Liver (tissue), 9 donors: ENCODE measurements around the gene GHR. TPM values are rescaled to one million over a fixed set of nuclear protein-coding genes. Genes with fewer than 3 reads are reported as not detected.

ENCODE experiments used
- DNase-seq: peaks from one replicate; pipeline ENCODE4 v3.0.0-alpha.2; 2017; ENCODE audit warnings: low spot score
- H3K27ac ChIP-seq, 2 donors: one replicate each; pipeline ENCODE4 v1.7.0; 2013; ENCODE audit warnings: inconsistent platforms in 2 of 2, low read length in 2 of 2, control low read depth in 1 of 2, low read depth in 1 of 2, mild to moderate bottlenecking in 1 of 2
- H3K27me3 ChIP-seq, 4 donors: one replicate each; pipeline versions ENCODE4 v1.6.1 to v1.7.0; 2013; ENCODE audit warnings: low read length in 3 of 4, inconsistent platforms in 1 of 4, mild to moderate bottlenecking in 1 of 4, moderate library complexity in 1 of 4; ENCODE audit not compliant: control insufficient read depth in 4 of 4, insufficient read depth in 4 of 4
- H3K36me3 ChIP-seq, 4 donors: one replicate each; pipeline versions ENCODE4 v1.6.1 to v1.7.0; 2013; ENCODE audit warnings: low read length in 3 of 4, mild to moderate bottlenecking in 3 of 4, low read depth in 1 of 4, moderate library complexity in 1 of 4; ENCODE audit not compliant: control insufficient read depth in 4 of 4, insufficient read depth in 3 of 4
- H3K4me1 ChIP-seq, 4 donors: one replicate each; pipeline versions ENCODE4 v1.6.1 to v1.7.0; 2013; ENCODE audit warnings: low read length in 3 of 4, mild to moderate bottlenecking in 3 of 4, moderate library complexity in 1 of 4; ENCODE audit not compliant: control insufficient read depth in 4 of 4, insufficient read depth in 4 of 4
- H3K4me3 ChIP-seq, 3 donors: one replicate each; pipeline versions ENCODE4 v1.6.1 to v1.7.0; 2013; ENCODE audit warnings: low read length in 3 of 3, control low read depth in 1 of 3, low read depth in 1 of 3, mild to moderate bottlenecking in 1 of 3
- H3K9ac ChIP-seq, 2 donors: one replicate each; pipeline ENCODE4 v1.7.0; 2013; ENCODE audit warnings: low read length in 2 of 2, mild to moderate bottlenecking in 2 of 2, moderate library complexity in 2 of 2, control low read depth in 1 of 2, low read depth in 1 of 2
- H3K9me3 ChIP-seq, 4 donors: one replicate each; pipeline versions ENCODE4 v1.6.1 to v1.7.0; 2013; ENCODE audit warnings: low read length in 3 of 4; ENCODE audit not compliant: control insufficient read depth in 4 of 4
- ATF3 ChIP-seq: IDR thresholded peaks from 2 replicates; pipeline ENCODE4 v1.6.1; 2016; ENCODE audit warnings: antibody characterized with exemption
- CTCF ChIP-seq: fragments of 150-350 bp; IDR thresholded peaks from 2 replicates; pipeline ENCODE4 v1.5.1; 2017; ENCODE audit warnings: improper control_type of control experiment, low read depth, low read length; ENCODE audit not compliant: missing input control
- EGR1 ChIP-seq, 2 donors: IDR thresholded peaks; 2 replicates each; pipeline ENCODE4 v1.6.1; 2016 to 2018; ENCODE audit warnings: antibody characterized with exemption in 2 of 2, low read depth in 2 of 2
- FOXA1 ChIP-seq: IDR thresholded peaks from 2 replicates; pipeline ENCODE4 v1.6.1; 2016; ENCODE audit warnings: antibody characterized with exemption
- FOXA2 ChIP-seq: IDR thresholded peaks from 2 replicates; pipeline ENCODE4 v1.6.1; 2016; ENCODE audit warnings: antibody characterized with exemption
- GABPA ChIP-seq, 2 donors: IDR thresholded peaks in 1 of 2; conservative IDR thresholded peaks in 1 of 2; 2 replicates each; pipeline ENCODE4 v1.6.1; 2016; ENCODE audit warnings: antibody characterized with exemption in 2 of 2, mild to moderate bottlenecking in 1 of 2, moderate library complexity in 1 of 2
- HNF4A ChIP-seq, 2 donors: conservative IDR thresholded peaks; 2 replicates each; pipeline ENCODE4 v1.6.1; 2016; ENCODE audit warnings: antibody characterized with exemption in 2 of 2, mild to moderate bottlenecking in 2 of 2
- HNF4G ChIP-seq: IDR thresholded peaks from 2 replicates; pipeline ENCODE4 v1.6.1; 2016; ENCODE audit warnings: antibody characterized with exemption
- JUND ChIP-seq, 2 donors: IDR thresholded peaks; 2 replicates each; pipeline ENCODE4 v1.6.1; 2016; ENCODE audit warnings: antibody characterized with exemption in 2 of 2
- NR2F2 ChIP-seq: IDR thresholded peaks from 2 replicates; pipeline ENCODE4 v1.6.1; 2016; ENCODE audit warnings: antibody characterized with exemption
- RAD21 ChIP-seq, 2 donors: IDR thresholded peaks; 2 replicates each; pipeline ENCODE4 v1.6.1; 2016; ENCODE audit warnings: antibody characterized with exemption in 2 of 2, mild to moderate bottlenecking in 2 of 2
- REST ChIP-seq: IDR thresholded peaks from 2 replicates; pipeline ENCODE4 v1.6.1; 2016; ENCODE audit warnings: antibody characterized with exemption, mild to moderate bottlenecking
- RXRA ChIP-seq, 2 donors: IDR thresholded peaks; 2 replicates each; pipeline ENCODE4 v1.6.1; 2017 to 2018; ENCODE audit warnings: antibody characterized with exemption in 2 of 2, mild to moderate bottlenecking in 1 of 2
- SP1 ChIP-seq: IDR thresholded peaks from 2 replicates; pipeline ENCODE4 v1.6.1; 2018; ENCODE audit warnings: antibody characterized with exemption, mild to moderate bottlenecking
- TAF1 ChIP-seq: conservative IDR thresholded peaks from 2 replicates; pipeline ENCODE4 v1.6.1; 2016; ENCODE audit warnings: antibody characterized with exemption, mild to moderate bottlenecking
- YY1 ChIP-seq: IDR thresholded peaks from 2 replicates; pipeline ENCODE4 v1.6.1; 2016; ENCODE audit warnings: antibody characterized with exemption, mild to moderate bottlenecking
- ZBTB33 ChIP-seq: IDR thresholded peaks from 2 replicates; pipeline ENCODE4 v1.6.1; 2016; ENCODE audit warnings: antibody characterized with exemption
- WGBS: extraction: QIAGEN DNeasy Blood & Tissue Kit; methylation state at CpG from one replicate; pipeline ENCODE4 v1.1.7; 2013; 5-methylcytosine and 5-hydroxymethylcytosine counted together
- polyA plus RNA-seq, 2 donors: library from polyadenylated mRNA; stranded (reverse) in 1 of 2; unstranded in 1 of 2; fragments of 200-250 nt in 1 of 2; fragments of >200 nt in 1 of 2; fragmentation: Nextera tagmentation in 1 of 2; extraction: Ambion mirVana in 1 of 2; gene quantifications; one replicate each; pipeline versions ENCODE4 v1.2.1 to v1.2.3, GENCODE V29; 2013 to 2015
- total RNA-seq, 2 donors: library from RNA; depleted of rRNA; stranded (reverse); fragments of >200 nt; gene quantifications; one replicate each; pipeline ENCODE4 v1.2.3, GENCODE V29; 2014
- TF ChIP-seq, protein P1 (sequence below): IDR thresholded peaks from 2 replicates; pipeline ENCODE4 v1.6.1; 2016; ENCODE audit warnings: antibody characterized with exemption
- donor health status: healthy.
- donor health status: healthy.
- donor health status: healthy.
- donor health status: healthy.
- donor health status: healthy.

GHR gene
- total and polyA plus RNA-seq, 4 donors, result 6.6 to 104 (median 20.9) TPM

GRCh38 chr5:42605490-42605889 lies 182.3 kb downstream of the GHR start:
- no peak overlapping the region for H3K4me3 ChIP-seq
- no peaks in the 10 kb centered on the region for H3K36me3 ChIP-seq
- WGBS, result 27% methylated on average over 2 of the region's 2 CpGs
- TF ChIP-seq FOXA1, result no peak
- TF ChIP-seq YY1, result peak; percentile 69
- peak; percentile 25 to 26 for TF ChIP-seq JUND (IDR thresholded peaks at IDR 0.05)
- peak; percentile 21 to 29 for TF ChIP-seq RAD21 (IDR thresholded peaks at IDR 0.05)
- TF ChIP-seq SP1, result peak; percentile 50
- TF ChIP-seq, protein P1, sequence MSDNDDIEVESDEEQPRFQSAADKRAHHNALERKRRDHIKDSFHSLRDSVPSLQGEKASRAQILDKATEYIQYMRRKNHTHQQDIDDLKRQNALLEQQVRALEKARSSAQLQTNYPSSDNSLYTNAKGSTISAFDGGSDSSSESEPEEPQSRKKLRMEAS, result peak; percentile 21
- TF ChIP-seq FOXA2, result no peak
- peak; percentile 36 to 60 for TF ChIP-seq RXRA (IDR thresholded peaks at IDR 0.05)
- peak; percentile 27 for TF ChIP-seq ATF3
- no peak for TF ChIP-seq NR2F2
- TF ChIP-seq EGR1 (IDR thresholded peaks at IDR 0.05; ENCODE audit: low read depth in 2 of 2), result no peak
- TF ChIP-seq REST, result peak; percentile 53
- TF ChIP-seq CTCF, result no peak
- peak; percentile 75 for TF ChIP-seq HNF4G
- peak; percentile 88 to 89 for TF ChIP-seq HNF4A (conservative IDR thresholded peaks at IDR 0.05)
- no peak for TF ChIP-seq TAF1
- no peak for TF ChIP-seq GABPA (IDR thresholded peaks at IDR 0.05 in 1 of 2, conservative IDR thresholded peaks at IDR 0.05 in 1 of 2)
- no peak for TF ChIP-seq ZBTB33
- no peaks in the 10 kb centered on the region for H3K9me3 ChIP-seq
- DNase-seq, result no peak
- H3K4me1 ChIP-seq, result peaks cover 13 to 55% (median 39%) of the 10 kb centered on the region in 4 donors
- no peaks in the 10 kb centered on the region for H3K27me3 ChIP-seq
- peak overlapping the region in 1 of 2 donors; percentile 75 for H3K9ac ChIP-seq
- peak overlapping the region; percentile 72 to 73 for H3K27ac ChIP-seq
